HS-5 (cell line): ENCODE results near the gene HDAC9.
"Not testable (repeated sequence)": the region's sequence is repeated elsewhere in the genome, so short reads cannot be mapped to it uniquely, and the experiment has no call there.

ENCODE experiments used
- DNase-seq: peaks from one replicate; pipeline ENCODE4 v3.0.0-alpha.2; 2012; ENCODE audit warnings: low read depth

HDAC9 gene

DNA sequence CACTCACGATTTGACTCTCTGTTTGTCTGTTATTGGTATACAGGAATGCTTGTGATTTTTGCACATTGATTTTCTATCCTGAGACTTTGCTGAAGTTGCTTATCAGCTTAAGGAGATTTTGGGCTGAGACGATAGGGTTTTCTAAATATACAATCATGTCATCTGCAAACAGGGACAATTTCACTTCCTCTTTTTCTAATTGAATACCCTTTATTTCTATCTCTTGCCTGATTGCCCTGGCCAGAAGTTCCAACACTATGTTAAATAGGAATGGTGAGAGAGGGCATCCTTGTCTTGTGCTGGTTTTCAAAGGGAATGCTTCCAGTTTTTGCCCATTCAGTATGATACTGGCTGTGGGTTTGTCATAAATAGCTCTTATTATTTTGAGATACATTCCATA, 240.5 kb downstream of the HDAC9 start:
- not testable (repeated sequence) for DNase-seq

GRCh38 chr7:18740579-18740988, 245.0 kb downstream of the HDAC9 start:
- DNase-seq, result no peak

- DNase-seq, result peak; percentile 59
These were observed 258.5 kb downstream of the HDAC9 start for GRCh38 chr7:18753972-18754610.

GRCh38 chr7:18754766-18755165, 259.2 kb downstream of the HDAC9 start:
- no peak for DNase-seq

- DNase-seq, result no peak
These were observed 260.2 kb downstream of the HDAC9 start for GRCh38 chr7:18755793-18756192.

- DNase-seq, result no peak
These were observed 261.0 kb downstream of the HDAC9 start for GRCh38 chr7:18756378-18757050.

GRCh38 chr7:18760046-18760445, 264.5 kb downstream of the HDAC9 start:
- DNase-seq, result no peak

DNA sequence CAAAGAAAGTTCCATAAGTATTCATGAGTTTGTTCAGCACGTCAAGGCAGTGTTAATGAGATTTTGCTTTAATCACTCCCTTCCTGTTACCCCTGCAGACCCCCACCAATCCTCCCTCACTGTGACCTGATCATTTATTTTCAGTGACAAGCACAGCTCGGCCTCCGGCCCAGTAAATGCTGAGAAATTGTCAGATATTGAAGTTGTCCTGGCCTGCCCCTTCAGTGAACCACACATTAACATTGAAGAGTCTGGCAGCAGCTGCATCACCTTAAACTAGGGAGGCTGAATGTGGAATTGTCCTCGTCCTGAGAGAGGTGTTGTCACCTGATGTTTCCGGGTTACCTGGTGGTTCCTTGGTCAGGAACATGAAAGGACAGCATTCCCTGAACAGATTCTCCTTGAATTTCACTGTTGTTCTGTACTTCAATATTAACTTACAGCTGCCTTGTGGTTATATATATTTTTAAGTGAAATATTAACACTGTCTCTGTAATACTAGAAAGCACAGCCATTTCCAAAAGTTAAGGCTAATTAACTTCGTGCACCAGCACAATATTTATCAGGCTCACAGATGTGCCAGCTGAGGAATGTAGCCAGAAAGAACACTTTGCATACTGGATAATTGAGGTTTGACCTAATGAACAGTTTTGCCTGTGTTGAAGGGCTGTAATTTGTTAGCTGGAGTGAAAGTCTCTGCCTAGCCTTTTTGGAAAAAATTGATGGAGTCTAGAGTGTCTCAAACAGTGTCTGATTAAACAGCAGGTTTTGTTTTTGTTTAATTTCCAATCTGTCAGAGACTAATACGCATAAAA, 265.3 kb downstream of the HDAC9 start:
- DNase-seq, result no peak

DNA sequence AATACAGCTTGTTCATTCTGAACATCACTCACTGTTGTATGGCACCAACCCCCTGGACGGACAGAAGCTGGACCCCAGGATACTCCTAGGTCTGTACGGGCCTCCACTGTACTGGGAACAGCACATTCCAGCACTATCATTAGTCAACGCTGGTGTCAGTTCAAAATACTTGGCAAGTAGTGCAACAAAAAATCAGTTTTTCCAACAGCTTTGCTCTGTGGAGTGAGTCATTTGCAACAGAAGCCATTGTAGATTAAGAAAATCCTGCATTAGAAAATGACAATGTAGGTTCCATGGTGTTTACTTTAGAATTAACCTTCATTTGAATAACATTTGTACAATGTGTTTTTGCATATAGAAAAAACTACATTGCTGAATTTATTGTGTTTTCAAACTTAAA, 266.6 kb downstream of the HDAC9 start:
- no peak for DNase-seq

DNA sequence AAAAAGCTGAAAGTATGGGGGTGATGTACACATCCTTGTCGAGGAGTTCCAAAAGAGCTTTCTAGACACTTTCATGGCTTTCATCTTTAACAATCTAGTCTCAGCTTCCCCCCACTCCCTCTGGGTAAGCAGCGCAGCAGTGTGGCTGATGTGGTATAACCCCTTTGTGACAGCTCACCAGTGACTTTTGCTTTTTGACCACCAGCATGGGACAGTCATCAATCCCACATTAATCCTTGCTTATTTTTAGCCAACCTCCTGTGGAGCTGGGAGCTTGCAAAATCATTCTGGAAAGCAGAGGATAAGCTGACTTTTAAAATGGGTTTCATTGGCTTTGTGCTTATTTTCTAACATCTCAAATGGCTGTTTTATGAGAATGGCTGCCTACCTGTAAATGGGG, 272.7 kb downstream of the HDAC9 start:
- no peak for DNase-seq

- peak; percentile 74 for DNase-seq
These were observed 274.7 kb downstream of the HDAC9 start for GRCh38 chr7:18770154-18770811.

- DNase-seq, result no peak
These were observed 275.3 kb downstream of the HDAC9 start for GRCh38 chr7:18770822-18771221.

DNA sequence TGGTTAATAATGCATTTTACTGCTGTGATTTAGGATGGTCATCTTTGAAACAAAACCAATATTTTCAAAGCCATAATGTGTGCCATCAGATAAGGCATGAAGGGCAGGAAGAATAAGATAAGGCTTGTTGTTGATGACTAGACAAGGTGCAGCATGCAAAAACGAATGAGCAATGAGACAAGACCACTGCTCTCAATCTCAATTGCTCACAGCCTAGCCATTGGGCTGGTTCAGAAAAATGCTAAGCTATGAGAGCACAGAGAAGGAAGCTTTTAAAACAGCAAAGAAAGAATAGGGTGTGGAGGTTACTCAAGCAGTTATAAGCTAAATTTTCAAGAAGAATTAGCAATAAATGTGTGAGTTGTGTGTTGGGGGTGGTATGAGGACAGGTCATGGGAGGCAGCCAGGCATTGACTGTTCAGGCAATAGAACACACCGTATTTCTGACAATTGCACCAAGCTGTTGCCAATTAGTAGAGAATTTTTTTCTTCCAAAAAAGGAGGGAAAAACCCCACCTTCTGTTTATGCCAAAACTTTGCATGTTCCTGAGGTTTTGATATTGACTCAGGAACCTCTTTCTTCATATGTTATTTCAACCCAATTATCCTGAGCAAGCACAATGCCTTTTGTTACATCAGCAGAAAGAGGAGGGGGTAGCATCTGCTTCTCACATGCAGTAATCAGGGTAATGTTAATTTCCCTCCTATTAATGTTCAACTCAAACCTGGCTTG, 276.5 kb downstream of the HDAC9 start:
- no peak for DNase-seq

DNA sequence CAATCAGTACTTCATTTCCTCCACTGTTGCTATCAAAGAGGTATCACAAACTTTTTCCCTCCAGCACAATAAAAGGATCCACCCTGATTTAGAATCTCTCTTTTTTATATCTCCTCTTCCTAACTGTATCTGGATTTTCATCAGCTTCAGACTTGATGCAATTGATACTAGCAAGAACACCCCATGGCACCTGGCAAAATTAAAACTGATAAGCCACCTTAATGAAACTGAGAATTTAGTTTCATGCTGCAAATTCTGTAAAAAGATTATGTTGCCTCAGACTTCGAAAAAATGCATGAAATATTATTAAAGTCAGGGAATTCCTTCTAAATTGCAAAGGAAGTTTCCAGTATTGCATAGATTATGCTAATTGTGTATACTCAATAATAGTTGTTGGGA, 277.0 kb downstream of the HDAC9 start:
- no peak for DNase-seq

DNA sequence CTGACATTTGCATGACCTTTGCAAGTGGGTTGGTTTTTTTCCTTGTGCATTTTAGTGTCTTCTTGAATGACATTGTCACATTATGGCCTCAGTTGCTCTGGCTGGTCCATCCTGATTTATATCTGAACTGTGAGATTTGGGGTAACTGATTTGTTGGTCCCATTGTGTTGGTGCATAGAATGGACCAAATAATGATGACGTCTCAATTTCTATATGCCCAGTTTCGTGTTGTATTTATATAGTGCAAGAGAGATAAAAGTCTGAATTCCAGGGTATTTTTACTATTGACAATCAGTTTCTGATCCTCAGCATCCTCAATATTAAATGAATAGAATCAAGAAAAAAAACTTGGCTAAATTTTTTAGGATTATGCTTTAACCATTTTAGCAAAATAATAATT, 281.8 kb downstream of the HDAC9 start:
- DNase-seq, result no peak

- no peak for DNase-seq
These were observed 283.0 kb downstream of the HDAC9 start for GRCh38 chr7:18778594-18778993.

DNA sequence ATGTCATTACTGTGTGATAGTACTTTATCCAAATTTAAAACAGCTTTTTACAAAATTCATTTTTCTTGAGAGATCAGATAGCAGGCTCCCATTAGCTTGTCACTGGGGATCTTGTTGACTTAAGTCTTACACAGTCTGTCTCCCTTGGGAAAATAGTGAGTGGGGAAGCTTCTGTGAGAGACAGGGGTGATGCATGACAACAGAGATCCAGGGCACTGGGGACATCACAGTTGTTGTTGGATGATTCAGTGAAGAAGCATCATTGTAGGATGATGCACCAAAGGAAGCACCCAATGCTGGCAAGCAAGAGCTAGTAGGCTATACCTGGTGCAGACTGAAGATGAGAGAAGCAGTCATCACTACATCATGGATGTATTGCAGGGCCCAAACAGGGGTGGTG, 284.7 kb downstream of the HDAC9 start:
- DNase-seq, result no peak

GRCh38 chr7:18780938-18781337, 285.4 kb downstream of the HDAC9 start:
- no peak for DNase-seq

GRCh38 chr7:18786196-18786727, 290.7 kb downstream of the HDAC9 start:
- DNase-seq, result no peak

GRCh38 chr7:18786796-18787195, 291.2 kb downstream of the HDAC9 start:
- no peak for DNase-seq

- no peak for DNase-seq
These were observed 292.5 kb downstream of the HDAC9 start for GRCh38 chr7:18788026-18788425.
